Endothelial cell of umbilical vein (primary cell): ENCODE data around the gene ENG. TPM values are rescaled to one million over a fixed set of nuclear protein-coding genes. Genes with fewer than 3 reads are reported as not detected.

Experiments
- BruUV-seq: library from RNA; stranded (reverse); fragments of 400-500 nt; replicated peaks from 2 replicates; lab custom pipeline; 2021; lab: Mats Ljungman, UMichigan
- CTCF ChIA-PET: fragments of 300-600, 350-600 bp; sonication (Branson Sonifier 250); formaldehyde crosslinking; loops from one replicate; lab custom pipeline; 2021; ENCODE audit warnings: antibody characterized with exemption, inconsistent platforms; lab: Charles Lee
- POLR2A ChIA-PET: fragments of 300-600, 350-600 bp; sonication (Branson Sonifier 250); formaldehyde crosslinking; loops from one replicate; lab custom pipeline; 2021; ENCODE audit warnings: antibody characterized with exemption, inconsistent platforms; lab: Charles Lee
- DNase-seq: peaks from one replicate; pipeline ENCODE4 v3.0.0-alpha.2; 2011; ENCODE audit warnings: low read depth, low spot score
- FAIRE-seq: peaks from 2 replicates; lab custom pipeline; 2011; peaks lifted over from hg19 to GRCh38; lab: Jason Lieb, UNC
- H2AFZ ChIP-seq: 2 replicates; pipeline ENCODE4 v1.6.0; 2012; ENCODE audit warnings: low read depth, low read length, control low read depth, inconsistent platforms
- H3K27ac ChIP-seq: 2 replicates; pipeline ENCODE4 v1.5.1; 2011; ENCODE audit warnings: low read depth, mild to moderate bottlenecking, control low read depth, low read length, moderate library complexity; ENCODE audit not compliant: insufficient read depth
- H3K27me3 ChIP-seq, 2 experiments: 2 replicates each; pipeline versions ENCODE4 v1.6.0 to v1.6.1; 2011; ENCODE audit warnings: low read length in 2 of 2, mixed read lengths in 1 of 2; ENCODE audit not compliant: control insufficient read depth in 2 of 2, insufficient read depth in 2 of 2
- H3K36me3 ChIP-seq, 2 experiments: 2 replicates in 1 of 2; 3 replicates in 1 of 2; pipeline ENCODE4 v1.5.1; 2011; ENCODE audit warnings: low read length in 2 of 2, mild to moderate bottlenecking in 1 of 2, moderate library complexity in 1 of 2; ENCODE audit not compliant: control insufficient read depth in 2 of 2, insufficient read depth in 2 of 2; ENCODE audit errors: extremely low read depth in 1 of 2
- H3K4me1 ChIP-seq: 3 replicates; pipeline ENCODE4 v1.5.1; 2011; ENCODE audit warnings: mild to moderate bottlenecking, low read length; ENCODE audit not compliant: control insufficient read depth, insufficient read depth; ENCODE audit errors: extremely low read depth
- H3K4me2 ChIP-seq: 2 replicates; pipeline ENCODE4 v1.6.1; 2011; ENCODE audit warnings: low read length, control low read depth, mixed read lengths; ENCODE audit not compliant: insufficient read depth
- H3K4me3 ChIP-seq, 3 experiments: fragments of 200-600 bp in 1 of 3; sonication (generic), shearing (Covaris generic) in 1 of 3; replicated peaks in 1 of 3; 2 replicates each; pipeline ENCODE4 v1.5.1; 2011 to 2016; ENCODE audit warnings: control low read depth in 3 of 3, low read length in 3 of 3, mild to moderate bottlenecking in 2 of 3, inconsistent platforms in 1 of 3, low read depth in 1 of 3, moderate library complexity in 1 of 3; ENCODE audit not compliant: insufficient read depth in 1 of 3
- H3K79me2 ChIP-seq: 2 replicates; pipeline ENCODE4 v1.6.0; 2012; ENCODE audit warnings: low read length, inconsistent platforms; ENCODE audit not compliant: control insufficient read depth, insufficient read depth
- H3K9ac ChIP-seq: replicated peaks from 2 replicates; pipeline ENCODE3; 2011; ENCODE audit warnings: low read length, control low read depth; ENCODE audit not compliant: insufficient read depth; ENCODE audit errors: extremely low read depth
- H3K9me1 ChIP-seq: replicated peaks from 3 replicates; pipeline ENCODE4 v1.6.0; 2011; ENCODE audit warnings: mild to moderate bottlenecking, low read length; ENCODE audit not compliant: control insufficient read depth, insufficient read depth; ENCODE audit errors: extremely low read depth
- H3K9me3 ChIP-seq: replicated peaks from 2 replicates; pipeline ENCODE4 v1.5.1; 2012; ENCODE audit warnings: low read length, inconsistent platforms; ENCODE audit not compliant: control insufficient read depth, insufficient read depth
- H4K20me1 ChIP-seq: replicated peaks from 2 replicates; pipeline ENCODE3; 2011; ENCODE audit warnings: mild to moderate bottlenecking, low read length; ENCODE audit not compliant: control insufficient read depth, insufficient read depth; ENCODE audit errors: extremely low read depth
- CTCF ChIP-seq, 2 donors: IDR thresholded peaks; 1 replicate in 1 of 2; 2 replicates in 1 of 2; pipeline ENCODE4 v1.5.1; 2011; ENCODE audit warnings: low read length in 2 of 2, mild to moderate bottlenecking in 2 of 2, moderate library complexity in 2 of 2, control low read depth in 1 of 2, inconsistent platforms in 1 of 2, low read depth in 1 of 2; ENCODE audit not compliant: insufficient read depth in 1 of 2; ENCODE audit errors: extremely low read depth in 1 of 2
- EZH2 ChIP-seq: IDR thresholded peaks from 2 replicates; pipeline ENCODE4 v1.6.1; 2012; ENCODE audit warnings: borderline replicate concordance, low read depth, mild to moderate bottlenecking, moderate library complexity, low read length, inconsistent platforms; ENCODE audit not compliant: severe bottlenecking
- FOS ChIP-seq: IDR thresholded peaks from 2 replicates; pipeline ENCODE4 v1.6.1; 2011; ENCODE audit warnings: mild to moderate bottlenecking, low read length, moderate library complexity, borderline replicate concordance; ENCODE audit not compliant: insufficient read depth
- GATA2 ChIP-seq: IDR thresholded peaks from 2 replicates; pipeline ENCODE4 v1.7.0; 2011; ENCODE audit warnings: low read depth, mild to moderate bottlenecking, moderate library complexity, mixed read lengths, low read length; ENCODE audit not compliant: insufficient read length, insufficient read depth
- JUN ChIP-seq: IDR thresholded peaks from 2 replicates; pipeline ENCODE4 v1.6.1; 2011; ENCODE audit warnings: borderline replicate concordance, low read depth; ENCODE audit not compliant: insufficient read length, insufficient read depth
- MAX ChIP-seq: IDR thresholded peaks from 2 replicates; pipeline ENCODE4 v1.6.1; 2011; ENCODE audit not compliant: insufficient read depth, insufficient read length
- MYC ChIP-seq: IDR thresholded peaks from one replicate; pipeline ENCODE4 v1.6.1; 2011; ENCODE audit warnings: mild to moderate bottlenecking, low read depth, low read length
- POLR2A ChIP-seq: IDR thresholded peaks from 2 replicates; pipeline ENCODE4 v1.6.1; 2012; ENCODE audit warnings: low read depth, mild to moderate bottlenecking, control low read depth, low read length
- POLR2AphosphoS5 ChIP-seq: IDR thresholded peaks from 2 replicates; pipeline ENCODE4 v1.6.1; 2012; ENCODE audit warnings: low read depth, mild to moderate bottlenecking, control low read depth, low read length, moderate library complexity; ENCODE audit not compliant: insufficient read depth
- dilution Hi-C: fragments of 300-500 bp; cut with MboI; formaldehyde crosslinking; loops from one replicate; pipeline ENCODE4 v1.15.0; 2019; ENCODE audit warnings: low sequenced_read_pairs; ENCODE audit not compliant: extremely low pct_ligation_motif_present
- intact Hi-C: fragments of 100-400 bp; cut with micrococcal nuclease; formaldehyde crosslinking; loops from one replicate; pipeline ENCODE4 v1.10.0; 2022
- polyA plus RNA-seq, 4 experiments: library from polyadenylated mRNA; depleted of rRNA in 3 of 4; stranded (reverse) in 3 of 4; unstranded in 1 of 4; fragments of >200 nt; gene quantifications; 2 replicates each; pipeline versions ENCODE4 v1.2.1 to v1.2.3, GENCODE V29; 2011 to 2012; ENCODE audit warnings: missing spikeins in 1 of 4
- total RNA-seq: library from RNA; stranded (reverse); gene quantifications from 2 replicates; pipeline ENCODE4 v1.2.3, GENCODE V29; 2021

The ENG gene
- total and polyA plus RNA-seq, 2 donors (not counting 3 experiments of a cell fraction or from before 2014, with no cell fraction given), result 338 to 728 TPM

- BruUV-seq, result no TSS peak
- no peak overlapping the region for H2AFZ ChIP-seq
- H3K9me1 ChIP-seq, result no peaks in the 10 kb centered on the region
- H3K4me3 ChIP-seq, result no peak overlapping the region
- H3K9ac ChIP-seq, result no peak overlapping the region
- H3K27me3 ChIP-seq, result no peaks in the 10 kb centered on the region
- ChIA-PET POLR2A (no interaction called here), CTCF (interaction anchor here (3.0 kb wide), 1 partner anchor 48 kb away, joined by 24 read pairs; no protein-coding TSS in a partner anchor)
- no peak for TF ChIP-seq MYC
- no peak for TF ChIP-seq POLR2AphosphoS5
- no peak for TF ChIP-seq FOS
- TF ChIP-seq MAX, result no peak
- TF ChIP-seq CTCF (IDR thresholded peaks at IDR 0.05; ENCODE audit: extremely low read depth in 1 of 2, insufficient read depth in 1 of 2, low read depth in 1 of 2, low read length in 2 of 2), result no peak
- no peak for TF ChIP-seq EZH2
- no peak for TF ChIP-seq GATA2
- no peak for TF ChIP-seq POLR2A
- TF ChIP-seq JUN, result no peak
- intact Hi-C loops, result no loop called here
- no peak overlapping the region for H3K4me2 ChIP-seq
- DNase-seq (no peak), FAIRE-seq (no peak)
- H3K27ac ChIP-seq, result no peak overlapping the region
- H3K36me3 ChIP-seq, result peaks cover 50 to 61% of the 10 kb centered on the region in 2 experiments
- dilution Hi-C loops, result no loop called here
- H3K4me1 ChIP-seq, result peaks cover 10% of the 10 kb centered on the region
- H4K20me1 ChIP-seq, result no peaks in the 10 kb centered on the region
- no peaks in the 10 kb centered on the region for H3K9me3 ChIP-seq
- peaks cover 48% of the 10 kb centered on the region for H3K79me2 ChIP-seq
These were observed 32.4 kb downstream of the ENG start for GRCh38 chr9:127822108-127822507.
